NCI-H1092 treated with DMSO at 0.1 percent for 48 hours (cell line): ENCODE results near the gene TPD52L1.

Experiments used
- DNase-seq: peaks from one replicate; lab custom pipeline; 2025; lab: John Stamatoyannopoulos, UW

Gene TPD52L1

DNA sequence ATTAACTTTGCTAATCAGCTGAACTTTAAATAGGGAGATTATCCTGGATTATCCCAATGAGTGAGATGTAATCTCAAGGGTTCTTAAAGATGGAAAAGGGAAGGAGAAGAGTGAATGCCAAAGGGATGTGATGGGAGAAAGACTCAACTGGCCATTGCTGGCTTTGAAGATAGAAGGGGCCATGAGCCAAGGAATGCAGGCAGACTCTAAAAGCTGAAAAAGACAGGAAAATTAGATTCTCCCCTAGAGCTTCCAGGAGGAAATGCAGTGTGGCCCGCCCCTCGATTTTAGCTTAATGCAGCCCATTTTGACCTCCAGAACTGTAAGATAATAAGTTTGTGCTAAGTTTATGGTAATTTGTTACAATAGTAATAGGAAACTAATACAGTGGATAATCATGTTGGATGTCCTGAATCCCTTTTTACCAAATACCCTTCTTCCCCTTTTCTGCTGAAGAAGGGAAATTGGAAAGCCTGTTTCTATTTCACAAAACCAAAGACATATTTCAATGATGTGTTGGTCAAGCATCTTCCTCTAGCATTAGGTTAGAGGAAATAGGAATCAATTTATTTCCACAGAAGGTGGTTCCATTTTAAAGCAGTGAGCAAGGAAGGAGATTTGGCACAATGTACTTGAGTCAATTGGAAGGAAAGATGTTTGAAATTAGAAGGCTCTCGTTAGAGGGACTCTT is 151.5 kb downstream of the TPD52L1 start:
- no peak for DNase-seq

DNA sequence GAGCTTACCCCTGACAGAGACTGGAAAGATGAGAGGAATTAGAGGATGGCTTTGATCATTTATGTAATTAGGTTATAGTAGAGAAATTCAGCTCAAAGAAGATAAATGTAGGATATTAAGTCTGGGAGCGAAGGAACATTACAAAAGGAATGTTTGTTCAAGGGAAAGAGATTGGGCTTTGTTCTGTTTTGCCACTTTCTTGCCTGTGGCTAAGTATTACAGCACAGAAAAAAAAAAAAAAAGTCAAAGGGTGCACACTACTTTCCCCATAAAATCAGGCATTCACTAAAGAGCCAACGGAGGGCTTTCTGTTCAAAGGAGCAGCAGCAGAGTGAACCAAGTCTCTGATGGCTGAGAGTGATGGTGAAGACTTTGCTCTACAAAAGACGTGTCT is 153.2 kb downstream of the TPD52L1 start:
- no peak for DNase-seq

DNA sequence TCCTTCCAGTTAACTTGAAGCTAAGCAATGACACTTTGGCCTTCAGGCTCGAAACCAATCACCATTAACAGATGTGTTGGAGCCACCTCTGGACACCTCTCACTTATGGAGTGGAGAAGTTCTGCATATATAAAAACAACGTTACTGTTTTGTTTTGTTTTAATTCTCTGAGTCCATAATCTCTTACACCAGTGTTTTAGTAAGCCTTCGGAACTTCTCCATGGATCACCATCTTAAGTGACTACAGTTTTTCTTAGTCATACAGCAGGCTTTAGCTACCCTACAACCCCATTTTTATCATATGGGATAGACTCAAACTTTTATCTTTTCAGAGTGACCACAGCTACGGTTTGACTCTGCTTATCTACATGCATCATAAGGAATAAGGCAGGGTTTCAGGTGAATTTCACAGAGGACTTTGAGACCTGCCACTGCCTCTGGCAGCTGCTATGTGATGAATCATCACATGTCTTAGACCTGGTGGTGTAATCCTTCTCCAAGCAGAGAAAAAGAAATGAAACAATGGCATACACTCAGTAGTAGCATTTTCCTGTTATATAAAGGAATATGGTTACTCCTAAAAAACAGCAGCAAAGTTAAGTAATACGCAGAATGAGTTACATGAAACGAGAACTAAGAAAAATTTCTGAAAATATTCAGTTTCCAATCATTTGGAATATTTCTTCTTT is 153.7 kb downstream of the TPD52L1 start:
- DNase-seq = no peak

DNA sequence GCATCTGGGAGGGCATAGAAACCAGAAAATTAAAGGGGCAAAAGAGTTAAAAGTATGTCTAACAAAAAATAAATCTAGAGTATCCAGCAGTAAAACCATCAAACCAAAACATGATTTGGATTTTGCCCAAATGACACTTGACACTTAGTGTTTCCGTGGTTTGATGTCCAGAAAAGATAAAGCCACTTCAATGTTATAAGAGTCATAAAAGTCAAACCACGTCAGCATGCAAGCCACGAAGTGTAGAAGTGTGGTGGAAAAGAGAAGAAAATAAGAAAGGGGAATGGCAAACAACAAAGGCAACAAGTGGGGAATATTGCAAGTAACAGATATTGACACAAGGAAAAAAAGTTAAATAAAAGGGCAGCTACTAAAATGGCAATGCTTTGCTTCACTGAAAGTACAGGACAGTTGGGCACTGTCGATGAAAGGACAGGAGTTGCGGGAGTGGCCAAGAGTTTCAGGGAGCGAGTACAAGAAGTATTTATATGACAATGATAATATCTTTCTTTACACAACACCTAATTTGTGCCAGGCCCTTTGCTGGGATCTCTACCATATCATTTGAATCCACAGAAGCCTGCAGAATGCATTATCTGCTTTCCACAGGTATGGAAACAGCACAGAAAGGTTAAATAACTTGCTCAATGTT is 154.5 kb downstream of the TPD52L1 start:
- DNase-seq = no peak

DNA sequence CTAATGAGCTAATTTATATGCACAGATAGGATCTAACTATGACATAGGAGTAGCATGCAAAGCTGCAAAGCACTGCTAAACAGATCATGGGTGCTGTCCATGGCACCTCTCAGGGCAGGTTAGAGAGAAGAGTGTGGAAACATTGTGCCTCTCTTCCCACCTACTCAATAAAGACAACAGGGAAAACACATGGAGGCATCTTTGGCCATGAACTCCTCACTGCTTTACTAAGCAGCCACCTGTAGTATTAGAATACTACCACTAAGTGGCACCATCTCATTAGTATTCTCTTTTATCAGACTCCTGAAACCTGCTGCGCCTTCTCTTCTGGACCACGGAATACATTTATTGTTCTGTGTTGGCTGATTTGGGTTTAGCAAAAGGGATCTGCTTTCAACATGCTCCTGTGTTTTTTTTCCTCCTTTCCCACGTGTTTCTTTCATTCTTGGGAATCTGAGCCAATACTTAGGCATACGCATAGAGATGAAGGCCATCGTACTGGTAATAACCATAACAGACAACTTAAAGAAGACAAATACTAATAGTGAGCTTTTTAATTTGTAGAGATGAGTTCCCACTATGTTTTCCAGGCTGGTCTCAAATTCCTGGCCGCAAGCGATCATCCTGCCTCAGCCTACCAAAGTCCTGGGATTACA is 157.5 kb downstream of the TPD52L1 start:
- peak; percentile 72 for DNase-seq

DNA sequence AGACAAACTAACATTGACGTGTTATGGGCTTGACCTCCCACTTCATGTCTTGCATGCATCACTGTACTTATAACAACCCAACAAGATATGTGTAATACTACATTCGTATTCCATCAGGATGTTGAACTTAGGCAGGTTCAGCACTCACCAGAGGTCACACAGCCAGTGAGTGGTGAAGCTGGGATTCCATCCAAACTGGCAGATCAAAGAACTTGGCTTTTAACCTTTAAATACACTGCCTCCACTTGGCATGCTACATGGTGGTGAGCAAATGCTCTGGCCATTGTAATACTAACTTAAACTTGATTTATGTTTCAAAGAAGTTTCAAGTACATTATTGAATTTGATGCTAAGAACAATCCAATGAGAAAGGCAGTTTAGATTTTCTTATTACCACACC is 158.9 kb downstream of the TPD52L1 start:
- DNase-seq = no peak

DNA sequence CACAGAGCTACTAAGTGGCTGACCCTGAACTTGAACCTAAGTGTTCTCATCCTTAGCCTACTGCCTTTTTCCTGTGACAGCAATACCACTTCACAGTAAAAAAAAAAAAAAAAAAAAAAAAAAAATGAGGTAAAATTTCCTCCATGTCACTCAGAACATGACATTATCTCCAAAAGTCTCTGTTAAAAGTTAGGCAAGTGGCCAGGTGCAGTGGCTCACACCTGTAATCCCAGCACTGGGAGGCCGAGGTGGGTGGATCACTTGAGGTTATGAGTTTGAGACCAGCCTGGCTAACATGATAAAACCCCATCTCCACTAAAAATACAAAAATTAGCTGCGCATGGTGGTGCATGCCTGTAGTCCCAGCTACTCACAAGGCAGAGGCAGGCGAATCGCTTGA is 159.4 kb downstream of the TPD52L1 start:
- no peak for DNase-seq
